ENCODE data around the gene NPIPB6.

Gene NPIPB6

DNA sequence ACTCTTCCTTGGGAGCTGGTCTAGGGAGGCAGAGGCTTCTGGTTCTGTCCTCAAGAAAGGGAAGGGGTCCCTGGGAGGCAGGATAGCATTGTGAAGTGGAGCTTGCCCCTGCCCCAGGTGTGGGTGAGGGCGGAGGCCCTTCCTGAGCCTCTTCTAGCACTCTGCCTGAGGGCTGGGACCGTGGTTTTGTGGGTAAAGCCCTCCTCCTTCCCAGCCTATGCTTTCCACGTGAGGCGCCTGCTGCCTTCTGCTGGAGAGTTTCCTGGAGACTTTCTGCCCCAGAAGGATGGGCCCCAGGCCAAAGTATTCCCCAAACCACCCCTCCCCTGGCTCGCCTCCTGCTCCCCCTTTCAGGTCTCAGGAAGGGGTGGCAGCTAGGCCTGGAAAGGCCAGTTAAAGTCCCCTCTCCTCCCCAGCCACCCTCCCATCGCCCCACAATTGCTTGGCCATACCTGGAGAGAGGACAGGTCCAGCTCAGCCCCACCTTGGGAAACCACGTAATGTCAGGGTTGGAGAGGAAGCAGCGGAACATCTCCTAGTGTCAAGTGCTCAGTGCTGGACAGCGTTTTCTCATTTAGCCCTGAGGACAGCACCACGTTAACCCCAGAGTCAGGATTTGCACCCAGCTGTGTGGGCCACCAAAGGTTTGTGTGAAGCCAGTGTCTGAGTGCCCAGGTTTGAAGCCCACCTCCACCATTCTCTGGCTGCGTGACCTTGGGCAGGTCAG lies 65.4 kb downstream of the NPIPB6 start:
- no peak for DNase-seq (ENCODE audit: low spot score)

- no peak for DNase-seq (ENCODE audit: low spot score)
Measured at GRCh38 chr16:28297308-28297707, 66.0 kb downstream of the NPIPB6 start.

DNA sequence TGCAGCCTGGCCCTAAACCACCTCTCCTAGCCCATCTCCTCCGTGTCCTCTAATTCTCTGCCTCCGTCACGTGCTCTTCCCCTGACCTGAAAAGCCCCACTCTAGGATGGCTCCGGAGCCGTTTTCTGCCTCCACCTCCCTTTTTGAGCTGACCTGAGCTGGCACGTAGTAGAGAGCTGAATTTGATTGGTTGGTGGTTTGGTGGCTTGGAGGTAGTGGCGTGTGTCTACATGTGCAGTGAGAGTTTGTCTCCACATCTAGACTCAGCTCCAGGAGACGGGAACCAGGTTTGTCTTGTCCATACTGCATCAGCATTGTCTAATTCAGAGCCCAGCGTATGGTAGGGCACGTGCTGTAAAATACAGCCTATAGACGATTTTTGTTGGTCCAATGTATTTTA lies 68.0 kb downstream of the NPIPB6 start:
- no peak for DNase-seq (ENCODE audit: low spot score)

GRCh38 chr16:28294201-28294600 lies 69.1 kb downstream of the NPIPB6 start:
- no peak for DNase-seq (ENCODE audit: low spot score)

DNA sequence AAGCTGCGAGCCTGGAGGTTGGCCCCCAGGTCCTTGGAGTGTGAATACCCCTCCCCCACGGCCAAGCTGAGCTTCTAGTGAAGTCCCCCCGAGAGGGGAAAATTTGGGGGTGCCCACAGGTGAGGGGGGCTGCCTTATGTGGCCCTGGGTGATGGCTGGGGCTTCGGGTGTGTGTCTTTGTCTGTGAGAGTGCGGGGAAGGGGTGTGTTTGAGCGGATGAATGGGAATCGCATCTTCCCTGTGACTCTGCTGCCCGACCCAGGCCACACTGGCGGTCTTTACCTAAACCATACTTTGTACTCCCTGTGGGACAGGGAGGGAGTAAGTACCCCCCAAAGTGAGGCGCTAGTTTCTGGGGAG lies 69.7 kb downstream of the NPIPB6 start:
- DNase-seq (ENCODE audit: low spot score) = no peak

DNA sequence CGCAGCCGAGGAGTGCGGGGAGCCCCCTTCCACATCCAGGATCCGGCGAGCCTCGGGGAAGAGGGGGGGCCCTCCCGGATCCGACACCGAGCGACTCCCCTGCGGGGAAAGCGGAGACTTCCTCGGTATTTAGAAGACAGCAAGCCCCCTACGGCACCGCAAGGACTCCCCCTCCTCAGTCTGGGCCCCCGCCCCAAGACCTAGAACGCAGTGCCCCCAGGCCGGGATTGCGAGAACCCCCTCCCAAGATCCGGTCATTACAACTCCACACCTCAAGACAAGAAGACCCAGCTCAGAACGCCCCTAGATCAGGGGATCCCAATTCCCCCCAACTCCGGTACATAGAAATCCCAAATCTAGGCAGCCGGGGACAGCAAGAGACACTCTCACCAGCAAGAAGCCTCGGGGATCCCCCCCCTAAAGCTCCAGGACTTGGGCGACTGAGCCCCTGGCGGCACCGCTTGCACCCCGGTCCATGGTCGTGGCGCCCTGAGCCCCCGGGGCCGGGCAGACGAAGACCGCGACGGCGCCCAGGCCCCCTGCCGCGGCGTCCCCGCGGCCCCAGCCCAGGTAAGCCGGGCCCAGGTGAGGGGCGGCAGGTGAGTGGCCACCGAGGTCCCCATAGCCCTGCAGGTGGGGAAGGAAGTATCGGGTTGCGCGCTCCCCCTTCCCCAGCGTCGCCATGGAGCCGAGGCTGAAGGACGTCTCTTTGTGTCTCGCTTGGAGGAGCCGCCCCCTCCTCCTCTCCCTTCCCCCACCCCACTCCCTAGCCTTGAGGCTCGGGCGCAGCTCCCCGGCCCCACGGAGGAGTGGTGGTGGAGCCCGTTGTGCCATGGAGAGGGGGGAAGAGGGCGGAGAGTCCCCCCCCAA lies 70.3 kb downstream of the NPIPB6 start:
- DNase-seq (ENCODE audit: low spot score) = no peak
